Common myeloid progenitor, CD34-positive (primary cell): Measurements from ENCODE around the gene LHFPL2.

Source experiments
- CTCF ChIA-PET: fragments of 350-600 bp; sonication (Branson Sonifier 250); formaldehyde crosslinking; loops from one replicate; lab custom pipeline; 2021; ENCODE audit warnings: antibody characterized with exemption; lab: Charles Lee
- POLR2A ChIA-PET: fragments of 350-600 bp; sonication (Branson Sonifier 250); formaldehyde crosslinking; loops from one replicate; lab custom pipeline; 2021; ENCODE audit warnings: antibody characterized with exemption; lab: Charles Lee
- DNase-seq, 3 donors: peaks; one replicate each; pipeline versions ENCODE4 v3.0.0 to v3.0.0-alpha.2; 2013
- H3K27ac ChIP-seq, 2 experiments: 1 replicate in 1 of 2; 2 replicates in 1 of 2; pipeline ENCODE4 v1.7.0; 2013; ENCODE audit warnings: inconsistent platforms in 2 of 2, low read length in 2 of 2, mild to moderate bottlenecking in 2 of 2, low read depth in 1 of 2, moderate library complexity in 1 of 2; ENCODE audit not compliant: severe bottlenecking in 2 of 2, insufficient read depth in 1 of 2, poor library complexity in 1 of 2
- H3K27me3 ChIP-seq, 5 experiments: replicated peaks in 2 of 5; 1 replicate in 3 of 5; 2 replicates in 2 of 5; pipeline versions ENCODE4 v1.6.1 to v1.7.0; 2013; ENCODE audit warnings: low read length in 4 of 5, mild to moderate bottlenecking in 2 of 5, moderate library complexity in 2 of 5, inconsistent platforms in 1 of 5; ENCODE audit not compliant: insufficient read depth in 5 of 5, control insufficient read depth in 4 of 5
- H3K36me3 ChIP-seq, 4 experiments: 1 replicate in 2 of 4; 2 replicates in 2 of 4; pipeline versions ENCODE4 v1.6.1 to v1.7.0; 2013; ENCODE audit warnings: low read length in 3 of 4, control low read depth in 1 of 4, mild to moderate bottlenecking in 1 of 4; ENCODE audit not compliant: control insufficient read depth in 4 of 4, insufficient read depth in 4 of 4
- H3K4me1 ChIP-seq, 4 experiments: 1 replicate in 3 of 4; 2 replicates in 1 of 4; pipeline versions ENCODE4 v1.6.1 to v1.7.1; 2013; ENCODE audit warnings: low read length in 3 of 4, mild to moderate bottlenecking in 3 of 4, control low read depth in 1 of 4, inconsistent platforms in 1 of 4, moderate library complexity in 1 of 4; ENCODE audit not compliant: control insufficient read depth in 4 of 4, insufficient read depth in 4 of 4; ENCODE audit errors: control extremely low read depth in 1 of 4
- H3K4me3 ChIP-seq, 7 experiments: 1 replicate in 4 of 7; 2 replicates in 3 of 7; pipeline versions ENCODE4 v1.5.1 to v1.7.0; 2013; ENCODE audit warnings: mild to moderate bottlenecking in 7 of 7, low read length in 6 of 7, moderate library complexity in 6 of 7, inconsistent platforms in 2 of 7, low read depth in 2 of 7, control low read depth in 1 of 7; ENCODE audit not compliant: insufficient read depth in 4 of 7, control insufficient read depth in 1 of 7; ENCODE audit errors: extremely low read depth in 1 of 7
- H3K9me3 ChIP-seq, 5 experiments: 1 replicate in 4 of 5; 2 replicates in 1 of 5; pipeline versions ENCODE4 v1.6.1 to v1.7.1; 2013; ENCODE audit warnings: low read length in 4 of 5, mild to moderate bottlenecking in 2 of 5, inconsistent platforms in 1 of 5, low read depth in 1 of 5, moderate library complexity in 1 of 5; ENCODE audit not compliant: control insufficient read depth in 4 of 5, insufficient read depth in 2 of 5; ENCODE audit errors: control extremely low read depth in 1 of 5
- WGBS: methylation state at CpG from one replicate; pipeline ENCODE4 v1.1.5; 2013; ENCODE audit not compliant: insufficient coverage; 5-methylcytosine and 5-hydroxymethylcytosine counted together

The LHFPL2 gene

DNA sequence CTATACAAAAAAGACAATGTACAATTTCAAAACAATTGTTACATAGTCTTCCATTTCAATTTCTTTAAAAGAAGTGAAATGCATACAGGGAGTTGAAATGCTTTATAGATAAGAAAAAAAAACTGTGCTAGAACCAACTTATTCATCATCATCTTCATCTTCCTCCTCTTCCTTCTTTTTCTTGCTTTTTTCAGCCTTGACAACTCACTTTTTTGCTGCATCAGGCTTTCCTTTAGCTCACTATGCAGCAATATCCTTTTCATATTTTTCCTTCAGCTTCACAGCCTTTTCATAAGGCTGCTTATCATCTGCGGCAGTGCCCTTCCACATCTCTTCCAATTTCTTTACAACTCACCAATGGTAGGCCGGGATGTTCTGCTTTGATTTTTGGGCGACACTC, 4.4 kb downstream of the LHFPL2 start:
- Histone ChIP-seq H3K4me3 (no peak overlapping the region), H3K27ac (no peak overlapping the region), H3K36me3 (no peaks in the 10 kb centered on the region), H3K4me1 (peaks cover 14 to 23% (median 20%) of the 10 kb centered on the region in 4 experiments), H3K9me3 (no peaks in the 10 kb centered on the region), H3K27me3 (peaks cover 13 to 67% (median 22%) of the 10 kb centered on the region in 5 experiments)
- CTCF ChIA-PET, result interaction anchor here (1.0 kb wide), 1 partner anchor 46 kb away, joined by 3 read pairs; no protein-coding TSS in a partner anchor
- WGBS, result 100% methylated on average over 3 of the region's 3 CpGs
- DNase-seq, result no peak
- POLR2A ChIA-PET, result no interaction called here

- no peak for DNase-seq
- POLR2A ChIA-PET, result no interaction called here
- Histone ChIP-seq H3K27me3 (peaks cover 13 to 63% (median 19%) of the 10 kb centered on the region in 5 experiments), H3K9me3 (no peaks in the 10 kb centered on the region), H3K4me3 (no peak overlapping the region), H3K36me3 (no peaks in the 10 kb centered on the region), H3K27ac (no peak overlapping the region), H3K4me1 (peaks cover 9 to 12% (median 11%) of the 10 kb centered on the region in 4 experiments)
- WGBS, result 100% methylated on average over 1 of the region's 1 CpG
- CTCF ChIA-PET, result interaction anchor here (0.6 to 1.2 kb wide), 3 partner anchors 9 to 69 kb away, joined by 3 to 5 read pairs (median 4); no protein-coding TSS in a partner anchor
Observed at GRCh38 chr5:78642701-78643100, 5.9 kb downstream of the LHFPL2 start.

- Histone ChIP-seq H3K4me3 (no peak overlapping the region), H3K27ac (no peak overlapping the region), H3K36me3 (no peaks in the 10 kb centered on the region), H3K9me3 (no peaks in the 10 kb centered on the region), H3K4me1 (no peaks in the 10 kb centered on the region), H3K27me3 (peaks cover 1 to 49% (median 7%) of the 10 kb centered on the region in 5 experiments)
- DNase-seq, result no peak
- ChIA-PET POLR2A (no interaction called here), CTCF (interaction anchor here (1.5 to 1.6 kb wide), 2 partner anchors 11 to 15 kb away, joined by 4 read pairs; no protein-coding TSS in a partner anchor)
- 100% methylated on average over 1 of the region's 3 CpGs for WGBS
Observed at GRCh38 chr5:78640662-78641474, 7.7 kb downstream of the LHFPL2 start.

GRCh38 chr5:78639791-78640190, 8.8 kb downstream of the LHFPL2 start:
- no peaks in the 10 kb centered on the region for H3K9me3 ChIP-seq
- H3K27me3 ChIP-seq, result peaks cover 0 to 40% (median 6%) of the 10 kb centered on the region in 5 experiments
- H3K4me3 ChIP-seq, result no peak overlapping the region
- no peaks in the 10 kb centered on the region for H3K36me3 ChIP-seq
- CTCF ChIA-PET, result no interaction called here
- 89% methylated on average over 1 of the region's 2 CpGs for WGBS
- POLR2A ChIA-PET, result no interaction called here
- DNase-seq, result no peak
- H3K27ac ChIP-seq, result no peak overlapping the region
- H3K4me1 ChIP-seq, result no peaks in the 10 kb centered on the region

DNA sequence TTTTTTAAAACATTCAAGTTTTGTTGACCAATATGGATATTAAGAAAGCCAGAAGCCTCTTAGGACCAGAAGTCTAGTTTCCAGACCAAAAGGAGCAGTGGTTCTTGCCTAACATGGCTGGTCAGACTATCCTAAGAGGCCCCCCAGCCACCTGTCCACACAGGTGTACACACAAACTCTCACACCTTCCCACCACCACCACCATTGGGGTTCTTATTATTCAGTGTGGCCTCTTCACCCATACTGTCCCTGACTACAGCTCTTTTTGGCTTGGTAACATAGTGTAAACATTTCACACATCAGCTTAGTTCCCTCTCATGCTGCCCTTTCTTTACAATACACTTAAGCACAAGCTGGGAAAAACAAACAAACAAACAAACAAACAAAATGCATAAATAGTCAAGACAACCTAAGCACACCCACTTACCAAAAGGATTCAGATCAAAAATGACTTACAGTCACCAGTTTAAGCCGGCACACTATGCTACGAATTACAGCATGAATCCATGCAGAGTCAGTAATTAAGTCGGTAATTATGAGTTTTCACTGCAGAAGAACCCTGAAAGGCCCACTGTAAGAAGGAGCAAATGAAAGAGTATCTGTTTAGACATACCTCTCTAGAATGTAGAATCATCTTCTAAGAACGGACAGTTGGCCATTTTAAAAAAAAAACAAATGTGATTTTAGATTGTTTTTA, 9.5 kb downstream of the LHFPL2 start:
- H3K9me3 ChIP-seq, result no peaks in the 10 kb centered on the region
- H3K4me3 ChIP-seq, result no peak overlapping the region
- peaks cover 0 to 33% (median 0%) of the 10 kb centered on the region in 5 experiments for H3K27me3 ChIP-seq
- no peak for DNase-seq
- no peaks in the 10 kb centered on the region for H3K36me3 ChIP-seq
- ChIA-PET POLR2A (no interaction called here), CTCF (no interaction called here)
- 100% methylated on average over 3 of the region's 4 CpGs for WGBS
- H3K4me1 ChIP-seq, result no peaks in the 10 kb centered on the region
- no peak overlapping the region for H3K27ac ChIP-seq

DNA sequence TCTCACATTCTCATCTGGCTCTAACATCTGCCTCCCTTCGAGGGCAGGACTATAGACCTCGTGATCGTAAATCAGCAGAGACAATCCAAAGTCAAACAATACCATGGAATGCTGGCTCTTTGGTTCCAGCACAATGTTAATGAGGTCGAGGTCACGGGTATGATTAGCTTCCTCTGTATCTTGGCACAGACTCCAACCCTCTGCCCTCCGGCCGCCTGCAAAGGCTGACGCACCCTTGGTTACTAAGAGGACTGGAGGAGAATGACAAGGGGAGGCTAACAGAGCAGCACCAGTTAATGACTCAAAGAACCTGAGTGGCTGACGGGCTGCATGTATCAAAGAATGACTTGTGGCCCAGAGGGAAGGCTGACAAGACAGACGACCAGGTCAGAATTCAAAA, 10.1 kb downstream of the LHFPL2 start:
- Histone ChIP-seq H3K27me3 (peaks cover 0 to 28% (median 0%) of the 10 kb centered on the region in 5 experiments), H3K27ac (no peak overlapping the region), H3K36me3 (no peaks in the 10 kb centered on the region), H3K4me1 (no peaks in the 10 kb centered on the region), H3K4me3 (no peak overlapping the region), H3K9me3 (no peaks in the 10 kb centered on the region)
- DNase-seq, result no peak
- POLR2A ChIA-PET, result no interaction called here
- 92% methylated on average over 5 of the region's 10 CpGs for WGBS
- CTCF ChIA-PET, result no interaction called here

- Histone ChIP-seq H3K4me3 (no peak overlapping the region), H3K27me3 (peaks cover 0 to 27% (median 0%) of the 10 kb centered on the region in 5 experiments), H3K4me1 (no peaks in the 10 kb centered on the region), H3K9me3 (no peaks in the 10 kb centered on the region), H3K36me3 (no peaks in the 10 kb centered on the region), H3K27ac (no peak overlapping the region)
- CTCF ChIA-PET, result interaction anchor here (0.7 to 1.6 kb wide), 5 partner anchors 9 to 170 kb away, joined by 3 to 6 read pairs (median 5); no protein-coding TSS in a partner anchor
- no peak for DNase-seq
- POLR2A ChIA-PET, result no interaction called here
- 98% methylated on average over 5 of the region's 5 CpGs for WGBS
Observed at GRCh38 chr5:78637468-78637867, 11.1 kb downstream of the LHFPL2 start.
